GM19099 (cell line): ENCODE measurements around the gene CACNA2D4.
A peak's percentile ranks its signal among the peaks of the same experiment; 100 is the strongest.

Experiments used
- POLR2A ChIP-seq: IDR thresholded peaks from 3 replicates; pipeline ENCODE4 v1.6.1; 2011; ENCODE audit warnings: low read depth; ENCODE audit not compliant: insufficient read length; ENCODE audit errors: extremely low read depth

CACNA2D4 gene

GRCh38 chr12:1810201-1810930, 108.1 kb downstream of the CACNA2D4 start:
- TF ChIP-seq POLR2A: no peak

GRCh38 chr12:1809591-1810190, 108.8 kb downstream of the CACNA2D4 start:
- TF ChIP-seq POLR2A: no peak

- no peak for TF ChIP-seq POLR2A
Observed at GRCh38 chr12:1808798-1809480, 109.5 kb downstream of the CACNA2D4 start.

- TF ChIP-seq POLR2A: no peak
Observed at GRCh38 chr12:1808036-1808797, 110.2 kb downstream of the CACNA2D4 start.

- TF ChIP-seq POLR2A: no peak
Observed at GRCh38 chr12:1807087-1807860, 111.2 kb downstream of the CACNA2D4 start.

GRCh38 chr12:1806301-1807086, 112.0 kb downstream of the CACNA2D4 start:
- no peak for TF ChIP-seq POLR2A

- TF ChIP-seq POLR2A: no peak
Observed at GRCh38 chr12:1805441-1806081, 112.9 kb downstream of the CACNA2D4 start.

GRCh38 chr12:1804545-1805332, 113.7 kb downstream of the CACNA2D4 start:
- peak; percentile 55 for TF ChIP-seq POLR2A

GRCh38 chr12:1803736-1804135, 114.7 kb downstream of the CACNA2D4 start:
- TF ChIP-seq POLR2A: no peak

- no peak for TF ChIP-seq POLR2A
Observed at GRCh38 chr12:1801303-1801975, 117.0 kb downstream of the CACNA2D4 start.

GRCh38 chr12:1800401-1801302, 117.8 kb downstream of the CACNA2D4 start:
- TF ChIP-seq POLR2A: no peak
